Heart left ventricle (tissue), 13 donors: ENCODE data around the gene CCDC146.
"Not testable (repeated sequence)": the region's sequence is repeated elsewhere in the genome, so short reads cannot be mapped to it uniquely, and the experiment has no call there.

Experiments used
- CTCF ChIP-seq, 12 donors: fragments of 200-600 bp; sonication (generic) in 4 of 12; IDR thresholded peaks; one replicate each; pipeline versions ENCODE4 v1.5.0 to v1.8.0; 2018 to 2022; ENCODE audit warnings: antibody characterized with exemption in 12 of 12, mild to moderate bottlenecking in 5 of 12
- POLR2A ChIP-seq, 2 donors: fragments of 450-650 bp; IDR thresholded peaks; one replicate each; pipeline ENCODE4 v1.6.1; 2017; ENCODE audit warnings: antibody characterized with exemption in 2 of 2, mild to moderate bottlenecking in 2 of 2, moderate library complexity in 2 of 2
- donor health status: ischemic (EF 13 %, LVEDD 7.1; RV severe dilation, severe dysfunction).
- donor health status: DM: no; HTN: yes; CAD: no.
- donor health status: DM: no; HTN: no; CAD: no.
- donor health status: ischemic (EF 25% LVEDD 6.9; RV normal size, moderate dysfunction).
- donor health status: ischemic (EF 25% LVEDD 5.7; RV mildly dilated, moderate dysfunction).
- donor health status: ischemic (EF 35%, LVEDD 5.7; RV mildly dilated, moderate dysfunction).
- donor health status: nonischemic (EF 11% LVEDD 7.7; RV severe dilation, severe dysfunction).
- donor health status: DM: yes; HTN: yes; CAD: no.
- donor health status: PGD.
- donor health status: ischemic (EF 29% LVEDD 5.4; RV normal size, mild dysfunction).
- donor health status: nonischemic (EF 23%, LVEDD 6.1; RV moderate dilation, normal function).

- TF ChIP-seq POLR2A (IDR thresholded peaks at IDR 0.05) = not testable (repeated sequence)
- peak in 9 of 12 donors; percentile 13 to 53 (median 36) for TF ChIP-seq CTCF (IDR thresholded peaks at IDR 0.05)
These were observed 9.6 kb upstream of the CCDC146 start for GRCh38 chr7:77112719-77113306.
